Stimulated activated CD4-positive, alpha-beta T cell treated with anti-CD3 and anti-CD28 coated beads, TNF-alpha, amount 100 ng/mL, for 1 hour (primary cell): ENCODE data around the gene PRMT7.

Experiments used
- DNase-seq, 3 donors: peaks; one replicate each; pipeline ENCODE4 v3.0.0-alpha.2; 2020; ENCODE audit warnings: low read depth in 3 of 3, low spot score in 1 of 3

PRMT7 gene

DNA sequence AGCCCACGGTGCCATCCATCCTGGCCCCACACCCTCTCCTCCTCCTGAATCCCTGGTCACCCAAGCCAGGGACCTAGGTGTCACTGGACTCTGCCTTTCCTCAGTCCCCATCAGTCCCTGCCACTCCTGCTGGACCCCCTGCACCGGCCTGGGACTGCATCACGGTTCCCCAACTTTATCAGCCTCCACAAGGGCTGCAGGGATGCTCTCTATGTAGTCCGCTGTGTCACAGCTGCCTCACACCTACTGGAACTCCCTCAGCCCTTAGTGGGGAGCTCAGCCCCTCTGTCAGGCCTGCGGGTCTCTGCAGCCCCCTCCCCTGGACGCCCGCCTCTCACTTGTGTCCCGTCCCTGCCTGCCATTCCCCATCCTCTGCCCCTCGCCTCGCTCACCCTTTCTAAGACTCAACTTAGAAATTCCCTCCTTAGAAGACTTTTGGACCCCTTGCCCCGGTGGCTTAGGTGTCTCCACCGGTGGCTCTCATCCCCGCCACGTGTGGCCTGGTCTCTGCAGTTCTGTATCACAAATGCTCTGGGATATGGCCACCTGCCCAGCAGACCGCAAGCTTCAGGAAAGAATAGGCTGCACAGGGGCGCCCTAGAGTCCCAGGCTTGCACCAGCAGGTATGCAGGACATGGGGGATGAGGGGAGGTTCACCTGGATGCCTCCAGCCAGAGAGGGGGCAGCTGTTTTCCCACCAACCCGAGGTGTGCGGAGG is 62.9 kb downstream of the PRMT7 start:
- DNase-seq, result no peak

DNA sequence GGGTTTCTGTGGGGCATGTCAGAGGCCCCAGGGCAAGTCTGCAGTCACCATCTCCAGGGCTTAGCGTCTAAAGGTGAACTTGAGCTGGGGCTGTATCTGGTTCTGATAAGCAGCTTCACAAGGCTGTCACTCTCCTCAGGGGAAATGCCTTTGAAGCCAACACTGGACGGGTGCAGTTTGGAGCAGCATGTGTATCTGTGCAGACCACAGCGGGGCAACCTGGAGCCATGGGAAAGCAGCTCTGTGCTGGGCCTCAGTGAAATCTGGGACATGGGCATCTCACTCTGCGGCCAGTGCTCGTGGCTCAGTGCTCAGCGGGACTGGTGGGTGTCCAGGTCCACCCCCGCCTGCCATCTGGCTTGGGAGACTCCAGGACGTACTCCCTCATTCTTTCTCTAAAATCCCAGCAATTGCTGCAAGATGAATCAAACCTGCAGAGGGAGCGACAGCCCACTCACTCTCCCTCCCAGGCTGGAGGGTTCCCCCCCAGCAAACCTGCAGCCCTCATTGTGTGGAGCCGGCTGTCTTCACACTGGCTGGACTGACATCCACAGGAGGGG is 63.5 kb downstream of the PRMT7 start:
- no peak for DNase-seq

DNA sequence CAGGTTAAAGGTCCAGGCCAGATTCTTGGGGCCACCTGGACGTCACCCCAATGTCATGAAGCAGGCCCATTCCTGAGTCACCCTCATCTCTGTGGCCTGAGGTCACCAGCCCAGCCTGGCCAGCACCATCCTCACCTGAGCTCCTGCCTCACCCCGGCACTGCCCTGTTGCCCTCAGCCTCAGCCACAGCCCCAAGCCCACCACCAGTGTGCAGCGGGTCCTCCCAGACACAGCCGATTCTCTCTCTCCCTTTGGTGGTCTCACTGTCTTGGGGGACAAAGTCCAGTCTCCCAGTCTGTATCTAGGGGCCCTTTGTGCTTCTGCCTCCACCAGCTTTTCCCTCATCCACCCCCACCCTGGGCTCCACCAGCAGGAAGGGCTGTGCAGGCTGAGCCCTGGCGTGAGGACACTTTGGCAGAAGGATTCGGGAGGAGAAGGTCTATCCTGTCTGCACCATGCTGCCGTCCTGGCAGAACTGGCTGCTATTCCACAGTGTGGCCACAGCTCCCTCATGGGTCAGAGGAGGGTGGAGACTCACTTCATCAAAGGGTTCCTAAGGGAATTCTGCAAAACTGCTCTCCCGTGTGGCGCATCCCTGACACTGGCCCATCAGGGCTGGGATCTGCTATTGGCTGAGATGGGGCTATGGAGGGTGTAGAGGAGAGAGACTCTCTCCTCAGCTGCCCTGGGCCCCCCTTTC is 64.3 kb downstream of the PRMT7 start:
- DNase-seq, result no peak

DNA sequence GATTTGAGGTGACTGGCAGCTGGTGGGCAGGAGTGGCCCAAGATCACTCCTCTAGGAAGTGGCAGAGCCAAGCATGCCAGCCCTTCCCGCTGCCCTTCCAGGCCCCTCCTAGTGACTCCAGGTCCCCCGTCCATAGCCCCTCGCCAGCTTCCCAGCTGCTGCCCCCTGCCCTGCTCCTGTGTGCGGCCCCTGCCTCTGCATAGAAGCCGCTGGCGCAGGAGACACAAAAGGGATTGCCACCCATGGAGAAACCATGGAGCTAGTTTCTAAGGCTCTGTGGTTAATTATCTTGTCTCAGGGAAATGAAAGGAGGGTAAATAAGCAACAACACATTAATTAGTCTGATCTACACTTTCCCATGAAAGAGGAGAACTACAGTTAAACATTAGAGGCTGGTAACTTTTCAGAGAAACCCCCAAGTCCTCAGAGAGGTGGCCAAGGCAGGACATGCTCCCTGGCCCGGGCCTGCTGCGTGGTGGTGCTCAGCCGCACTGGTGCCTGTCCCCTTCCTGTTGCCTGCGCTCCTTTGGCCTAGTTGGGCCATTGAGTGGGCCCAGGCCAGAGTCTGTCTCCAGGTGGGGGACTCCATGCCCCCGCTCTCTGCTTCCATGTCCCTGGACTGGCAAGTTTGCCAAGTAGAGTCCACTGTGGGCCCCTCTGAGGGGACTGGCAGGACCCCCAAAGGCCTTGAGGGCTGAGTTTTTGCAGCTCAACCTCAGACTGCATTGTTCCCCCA is 65.2 kb downstream of the PRMT7 start:
- DNase-seq, result no peak

DNA sequence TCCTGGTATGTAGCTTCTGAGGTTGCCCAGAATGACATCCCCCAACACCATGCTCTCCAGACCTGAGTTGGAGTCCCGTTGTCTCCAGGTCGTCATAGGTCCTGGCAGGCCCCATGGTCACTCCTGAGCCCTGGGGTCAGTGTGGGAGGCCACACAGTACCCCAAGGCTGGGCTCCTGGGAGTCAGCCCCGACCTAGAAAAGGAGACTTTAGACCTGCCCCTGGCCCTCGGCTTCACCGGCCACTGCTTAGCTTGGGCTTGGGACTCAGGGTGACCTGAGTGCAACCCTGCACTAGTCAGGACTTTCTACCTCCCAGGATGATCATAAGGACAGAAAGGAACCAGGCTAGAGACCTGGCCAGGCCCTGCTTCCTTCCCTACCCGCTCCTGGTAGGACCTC is 65.8 kb downstream of the PRMT7 start:
- no peak for DNase-seq

DNA sequence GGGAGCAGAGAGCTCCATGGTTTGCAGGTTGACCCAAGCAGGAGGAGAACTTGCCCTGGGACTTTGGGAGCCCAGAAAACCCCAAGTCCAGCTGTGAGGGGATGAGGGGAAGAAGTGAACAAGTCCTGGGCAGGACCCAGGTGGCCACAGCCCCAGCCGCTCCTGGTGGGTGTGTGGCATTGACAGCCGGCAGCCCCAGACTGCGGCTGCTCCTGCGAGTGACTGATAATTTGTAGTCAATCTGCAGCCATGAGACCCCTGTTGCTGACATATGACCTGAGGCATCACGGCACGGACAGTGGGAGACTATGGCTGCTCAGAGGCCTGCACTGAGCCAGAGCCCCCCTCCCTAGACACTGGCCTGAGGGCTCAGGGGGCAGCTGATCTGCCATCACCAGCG is 66.4 kb downstream of the PRMT7 start:
- DNase-seq, result no peak

DNA sequence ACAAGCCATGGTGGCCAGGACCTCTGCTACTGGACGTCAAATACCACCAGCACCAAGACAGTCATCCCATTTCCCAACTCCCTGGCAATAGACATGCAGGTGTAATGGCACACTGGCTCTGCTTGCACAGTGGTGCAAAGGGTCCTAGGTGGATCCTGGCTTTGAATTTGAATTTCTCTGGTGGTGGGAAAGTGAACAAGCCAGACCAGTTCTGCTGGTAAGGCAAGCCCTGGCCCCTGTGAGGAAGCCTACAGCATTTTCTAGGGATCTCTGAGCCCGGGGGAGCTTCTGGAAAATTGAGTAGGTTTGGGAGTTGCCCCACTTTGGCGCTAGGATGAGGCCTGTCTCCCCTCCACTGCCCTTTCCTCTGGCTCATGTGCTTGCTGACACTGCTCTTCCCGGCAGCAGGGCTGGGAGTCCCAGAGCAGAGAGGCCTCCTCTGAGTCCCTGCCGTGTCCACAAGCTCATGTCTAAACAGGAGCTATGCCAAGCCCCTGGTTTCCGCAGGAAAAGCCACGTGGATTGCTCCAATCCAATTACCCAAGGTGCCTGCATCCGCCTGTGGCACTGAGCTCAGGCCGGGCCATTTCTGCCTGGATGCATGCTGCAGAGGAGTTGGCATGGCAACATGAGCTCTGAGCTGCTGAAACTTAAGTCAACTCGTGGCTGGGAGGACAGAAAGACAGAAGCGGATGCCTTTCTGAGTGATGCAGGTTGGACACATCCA is 67.0 kb downstream of the PRMT7 start:
- DNase-seq, result no peak

DNA sequence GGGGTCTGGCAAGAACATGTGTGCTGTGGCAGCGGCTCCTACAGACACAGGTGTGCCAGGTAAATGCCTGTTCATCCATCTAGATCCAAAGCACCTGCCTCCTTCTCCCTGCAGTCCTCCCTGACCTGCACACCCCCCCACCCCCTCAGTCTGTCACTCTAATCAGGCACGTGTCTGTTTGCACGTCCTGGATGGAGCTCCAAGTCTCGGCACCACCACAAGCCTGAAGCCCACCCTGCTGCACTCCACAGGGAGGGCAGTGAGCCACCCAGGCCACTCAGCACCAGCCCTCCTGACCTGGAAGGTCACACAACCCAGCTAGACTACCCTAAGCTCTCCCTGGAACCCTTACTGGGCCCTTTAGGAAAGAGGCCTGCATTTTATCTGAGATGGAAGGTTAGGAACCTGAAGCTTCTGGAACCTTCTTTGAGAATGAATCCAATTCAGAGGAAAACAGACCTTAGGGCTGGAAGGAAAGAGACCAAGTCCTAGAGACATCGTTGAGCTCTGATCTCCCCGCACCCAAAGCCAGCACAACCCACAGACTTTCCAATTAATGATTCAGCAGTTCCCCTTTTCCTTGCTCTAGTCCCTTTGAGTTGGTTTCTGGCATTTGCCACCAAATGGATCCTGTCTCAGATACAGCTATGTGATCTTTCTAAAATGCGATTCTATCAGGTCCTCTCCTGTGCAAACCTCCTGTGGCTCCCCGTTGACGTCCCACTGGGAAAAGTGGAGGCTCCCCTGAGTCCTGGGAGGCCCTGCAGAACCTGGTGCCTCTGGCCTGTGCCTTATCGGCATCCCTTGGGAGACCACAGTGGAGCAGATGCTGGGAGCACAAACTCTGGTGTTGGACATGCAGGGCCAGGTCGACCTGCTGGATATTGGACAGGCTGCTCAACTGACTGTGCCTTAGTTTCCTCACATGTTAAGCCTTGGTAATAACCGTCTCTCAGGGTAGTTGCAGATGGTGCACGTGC is 67.9 kb downstream of the PRMT7 start:
- DNase-seq, result no peak

DNA sequence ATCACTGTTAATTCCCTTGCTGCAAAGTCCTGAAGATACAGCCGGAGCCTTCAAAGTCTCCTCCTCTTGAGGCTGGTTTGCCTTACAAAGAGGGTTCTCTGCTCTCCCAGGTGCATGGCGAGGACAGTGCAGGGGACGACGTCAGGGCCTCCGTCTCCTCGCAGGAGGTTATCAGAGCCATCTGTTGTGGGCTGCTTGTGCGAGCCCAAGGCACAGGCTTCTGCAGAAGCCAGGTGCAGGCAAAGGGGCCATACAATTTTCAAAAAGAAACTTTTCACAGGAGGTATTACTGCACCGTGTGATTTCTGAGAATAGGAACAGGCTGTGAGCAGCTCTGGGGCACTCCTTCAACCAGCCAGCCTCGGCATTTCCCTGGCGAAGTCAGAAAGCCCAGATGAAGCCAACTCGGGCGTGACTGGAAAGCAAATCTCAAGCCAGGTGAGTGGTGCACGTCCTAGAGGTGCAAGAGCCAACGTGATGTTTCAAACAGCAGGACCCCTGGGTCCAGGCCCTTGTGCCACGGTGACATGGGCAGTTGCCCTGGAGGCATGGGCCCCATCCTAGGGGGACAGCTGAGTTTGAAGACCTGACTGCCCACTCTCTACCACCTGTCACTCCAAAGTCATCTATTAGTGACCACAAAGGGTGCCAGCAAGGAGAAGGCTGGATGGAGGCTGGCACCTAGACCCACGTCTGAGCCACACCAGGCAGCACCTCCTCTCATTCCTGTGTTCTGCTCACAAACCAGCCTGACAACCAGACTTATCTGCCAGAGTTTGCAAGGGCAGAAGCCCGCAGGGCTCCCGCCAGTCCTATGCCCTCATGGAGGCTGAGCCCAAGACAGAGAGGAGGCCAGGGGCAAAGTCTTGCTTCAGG is 68.9 kb downstream of the PRMT7 start:
- no peak for DNase-seq

DNA sequence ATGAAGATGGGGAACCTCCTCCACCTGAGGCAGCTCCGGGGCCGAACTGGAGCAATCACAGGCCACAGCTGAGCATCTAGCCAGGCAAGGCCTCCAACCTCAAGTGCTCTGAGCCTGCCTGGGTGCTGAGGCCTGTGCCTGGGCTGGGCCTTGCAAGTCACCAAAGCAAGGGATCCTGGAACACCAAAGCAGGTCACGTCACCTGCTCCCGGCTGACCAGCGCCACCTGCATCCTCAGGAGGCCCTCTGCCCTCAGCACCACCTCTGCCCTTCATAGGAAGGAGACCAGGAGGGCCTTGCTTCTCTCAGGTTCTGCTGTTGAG is 69.5 kb downstream of the PRMT7 start:
- DNase-seq, result no peak

DNA sequence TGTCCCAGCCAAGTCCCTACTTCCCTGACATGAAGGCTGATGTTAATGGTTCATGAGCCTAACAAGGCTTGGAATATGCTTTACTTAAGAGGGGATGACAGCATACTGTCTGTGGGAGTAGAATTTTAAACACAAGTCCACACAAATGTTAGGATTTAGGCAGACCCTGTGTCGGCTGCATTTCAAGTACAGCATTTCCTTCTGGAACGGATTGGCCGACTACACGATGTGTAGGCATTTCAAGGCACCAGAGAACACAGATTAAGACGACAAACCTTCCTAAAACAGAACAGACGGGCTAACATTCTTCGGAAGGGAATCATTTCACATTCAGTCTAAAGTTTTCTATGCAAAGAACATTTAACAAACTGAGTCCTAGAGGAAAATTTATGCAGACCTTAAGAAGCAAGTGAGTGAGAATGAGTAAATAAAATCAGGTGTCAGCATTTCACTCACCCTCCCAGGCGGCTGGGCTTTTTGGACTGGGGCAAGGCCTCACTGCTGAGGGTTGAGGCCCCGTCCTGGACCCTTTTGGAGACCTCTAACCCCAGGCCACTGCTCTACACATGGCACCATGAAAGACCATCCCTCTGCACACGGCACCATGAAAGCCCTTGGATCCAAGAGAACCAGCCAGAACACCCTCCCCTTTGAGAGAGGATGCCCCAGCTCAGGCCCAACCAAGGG is 70.0 kb downstream of the PRMT7 start:
- DNase-seq, result no peak

DNA sequence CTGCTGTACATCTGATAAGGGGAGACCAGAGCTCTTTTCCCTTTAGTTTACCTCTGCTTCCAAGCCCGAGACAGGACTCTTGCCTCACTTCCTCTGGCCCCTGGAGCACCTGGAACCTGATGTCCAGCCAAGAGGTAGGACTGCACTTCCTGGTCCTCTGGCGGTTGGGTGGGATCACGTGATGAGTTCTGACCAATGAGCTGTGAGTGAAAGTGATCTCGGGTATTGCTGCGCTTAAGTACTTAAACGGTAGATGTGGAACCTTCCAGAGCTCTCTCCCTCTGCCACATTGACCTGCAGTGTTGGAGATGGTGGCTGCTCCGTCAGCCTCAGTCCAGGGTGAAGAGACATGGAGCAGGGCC is 70.5 kb downstream of the PRMT7 start:
- no peak for DNase-seq

DNA sequence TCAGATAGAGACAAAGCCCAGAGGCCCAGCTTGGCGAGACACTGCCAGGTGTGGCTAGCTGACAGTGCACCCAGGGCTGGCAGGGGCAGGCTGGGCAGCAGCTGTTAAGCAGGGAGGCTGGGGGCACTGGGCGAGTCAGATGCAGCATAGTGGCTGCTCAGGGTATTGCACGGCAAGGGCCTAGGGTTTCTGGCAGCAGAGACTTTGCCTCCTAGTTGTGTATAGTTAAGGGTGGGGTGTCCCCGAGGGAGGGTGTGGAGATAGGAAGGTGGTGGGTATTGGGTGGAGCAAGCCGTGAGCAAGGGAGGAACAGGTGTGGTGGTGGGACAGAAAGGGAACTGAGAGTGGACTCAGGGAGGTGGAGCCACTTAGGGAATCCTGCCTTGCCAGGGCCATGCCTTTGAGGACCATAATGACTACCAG is 71.5 kb downstream of the PRMT7 start:
- no peak for DNase-seq

DNA sequence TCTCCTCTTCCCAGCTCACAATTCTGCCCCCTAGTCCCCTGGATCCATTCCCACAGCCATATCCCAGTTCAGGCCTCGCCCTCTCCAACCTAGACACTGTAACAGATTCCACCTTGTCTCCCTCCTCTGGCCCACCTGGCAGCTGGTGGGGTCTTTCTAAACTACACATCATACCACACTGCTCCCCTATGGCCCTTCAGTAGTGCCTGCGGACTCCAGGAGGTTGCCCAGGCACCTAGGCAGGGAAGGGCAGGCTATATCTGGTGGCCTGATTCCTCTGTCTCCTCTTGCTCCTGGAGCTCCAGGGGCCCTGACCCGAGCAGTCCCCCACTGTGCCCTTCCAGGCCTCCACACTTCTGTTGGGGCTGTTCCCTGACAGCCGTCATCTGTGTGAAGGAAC is 73.0 kb downstream of the PRMT7 start:
- no peak for DNase-seq

DNA sequence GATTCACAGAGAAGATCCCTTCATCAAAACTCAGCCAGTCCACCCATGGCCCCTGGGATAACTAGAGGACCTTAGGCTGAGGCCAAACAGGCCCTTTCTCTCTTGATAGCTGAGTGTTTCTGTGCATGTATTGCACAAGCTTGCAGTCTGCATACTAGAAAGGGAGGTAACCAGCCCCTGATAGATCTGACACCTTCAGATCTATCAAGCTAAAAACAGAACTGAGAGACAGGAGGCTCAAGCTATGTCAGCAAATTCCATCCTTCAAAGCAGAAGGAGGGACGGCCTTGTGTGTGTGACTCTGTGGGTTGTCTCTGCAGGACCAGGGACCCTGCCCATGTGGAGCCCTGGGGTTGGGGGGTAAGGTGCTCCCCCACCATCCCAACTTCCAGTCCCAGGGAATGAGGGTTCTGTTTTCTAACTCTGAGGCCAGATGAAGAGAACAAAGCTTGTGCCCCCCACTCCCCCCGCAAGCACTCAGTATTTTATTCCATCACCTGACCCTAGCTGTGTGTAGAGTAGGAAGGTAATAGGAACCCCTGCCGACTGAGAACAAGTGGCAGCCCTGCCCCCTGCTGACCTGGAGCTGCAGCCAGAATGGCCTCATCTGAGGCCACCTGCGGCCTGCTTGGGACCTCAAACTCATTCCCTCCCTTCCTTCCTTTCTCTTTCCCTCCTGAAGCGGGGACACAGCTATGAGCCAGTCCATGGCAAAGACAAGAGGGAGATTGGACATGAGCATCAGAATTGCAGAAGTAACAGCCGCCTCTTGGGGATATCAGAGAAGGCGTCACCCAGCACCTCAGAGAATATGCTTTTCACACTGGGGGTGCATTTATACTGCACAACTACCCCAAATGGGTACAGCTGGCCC is 73.7 kb downstream of the PRMT7 start:
- DNase-seq, result no peak

DNA sequence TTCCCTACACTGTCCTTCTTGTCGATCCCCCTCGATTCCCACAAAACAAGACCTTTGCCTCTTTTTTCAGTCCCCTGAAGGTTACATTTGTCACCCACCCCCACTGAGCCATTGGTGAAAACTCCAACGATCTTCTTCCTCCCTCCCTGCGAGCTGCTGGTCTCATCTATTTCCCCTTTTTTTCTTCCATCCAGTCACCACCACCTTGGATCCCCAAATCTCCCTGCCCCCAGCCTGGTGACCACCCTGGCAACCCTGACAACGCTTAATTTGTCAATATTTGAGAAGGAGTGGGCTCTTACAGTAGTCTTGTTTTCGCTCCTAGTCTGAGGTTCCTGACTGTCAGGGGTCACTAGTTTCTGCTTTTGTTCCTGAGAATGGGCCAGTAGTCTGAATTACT is 74.6 kb downstream of the PRMT7 start:
- no peak for DNase-seq

DNA sequence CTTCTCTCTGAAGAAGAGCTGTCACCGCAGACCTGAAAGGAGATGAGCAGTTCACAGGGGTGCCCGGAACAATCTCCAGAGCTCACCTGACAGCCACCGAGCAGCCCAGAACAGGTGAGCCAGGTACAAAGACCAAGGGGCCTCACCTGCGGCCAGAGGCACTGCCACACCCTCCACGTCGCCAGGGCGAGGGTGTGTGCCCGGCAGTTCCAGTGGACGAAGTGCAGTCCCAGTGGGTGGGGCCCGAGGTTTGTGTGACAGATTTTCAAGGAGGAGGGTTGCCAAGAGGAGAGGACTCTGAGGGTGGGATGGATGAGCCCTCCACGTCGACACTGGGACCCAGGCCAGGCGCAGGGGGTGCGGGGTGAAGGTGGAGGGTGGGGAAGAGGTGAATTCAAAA is 75.8 kb downstream of the PRMT7 start:
- no peak for DNase-seq

DNA sequence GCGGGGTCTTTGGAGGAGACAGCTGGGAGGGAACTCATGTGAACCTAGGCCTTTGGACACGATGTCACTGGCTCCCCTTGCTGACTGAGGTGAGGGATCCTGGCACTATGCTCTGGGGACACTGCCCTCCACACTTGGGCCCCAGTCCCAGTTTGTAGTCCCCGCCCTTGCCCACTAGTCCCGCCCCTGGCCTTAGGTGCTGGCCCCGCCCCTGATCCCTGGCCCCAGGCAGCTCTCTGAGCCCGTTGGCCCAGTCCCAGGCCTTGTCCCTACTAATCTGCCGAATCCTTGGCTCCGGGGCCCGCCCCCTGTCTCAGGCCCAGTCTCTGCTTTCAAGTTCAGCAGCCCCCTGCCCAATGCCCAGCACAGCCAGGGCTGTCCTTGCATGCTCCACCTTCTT is 76.5 kb downstream of the PRMT7 start:
- DNase-seq, result no peak
